PFSK-1 (cell line): ENCODE data around the gene SARM1.

ENCODE experiments used
- FOXP2 ChIP-seq: optimal IDR thresholded peaks from 2 replicates; pipeline ENCODE3; 2011; ENCODE audit warnings: borderline replicate concordance, control low read depth, inconsistent platforms; ENCODE audit not compliant: insufficient read depth; ENCODE audit errors: extremely low read length, extremely low read depth
- POLR2AphosphoS5 ChIP-seq: IDR thresholded peaks from 2 replicates; pipeline ENCODE4 v1.6.1; 2012; ENCODE audit warnings: low read depth, mild to moderate bottlenecking, control low read depth, low read length, moderate library complexity
- SIN3A ChIP-seq: IDR thresholded peaks from 2 replicates; pipeline ENCODE4 v1.6.1; 2012; ENCODE audit warnings: mild to moderate bottlenecking, low read length, moderate library complexity, borderline replicate concordance; ENCODE audit not compliant: insufficient read depth
- TAF1 ChIP-seq: IDR thresholded peaks from 2 replicates; pipeline ENCODE4 v1.6.1; 2012; ENCODE audit warnings: low read length, control low read depth, borderline replicate concordance; ENCODE audit not compliant: insufficient read depth
- TF ChIP-seq, protein P1 (sequence below), 2 experiments: IDR thresholded peaks; 2 replicates each; pipeline versions ENCODE4 v1.6.1 to v1.8.0; 2011 to 2012; ENCODE audit warnings: low read depth in 2 of 2, low read length in 2 of 2, control low read depth in 1 of 2, inconsistent platforms in 1 of 2, mild to moderate bottlenecking in 1 of 2, moderate library complexity in 1 of 2; ENCODE audit not compliant: insufficient read depth in 1 of 2

DNA sequence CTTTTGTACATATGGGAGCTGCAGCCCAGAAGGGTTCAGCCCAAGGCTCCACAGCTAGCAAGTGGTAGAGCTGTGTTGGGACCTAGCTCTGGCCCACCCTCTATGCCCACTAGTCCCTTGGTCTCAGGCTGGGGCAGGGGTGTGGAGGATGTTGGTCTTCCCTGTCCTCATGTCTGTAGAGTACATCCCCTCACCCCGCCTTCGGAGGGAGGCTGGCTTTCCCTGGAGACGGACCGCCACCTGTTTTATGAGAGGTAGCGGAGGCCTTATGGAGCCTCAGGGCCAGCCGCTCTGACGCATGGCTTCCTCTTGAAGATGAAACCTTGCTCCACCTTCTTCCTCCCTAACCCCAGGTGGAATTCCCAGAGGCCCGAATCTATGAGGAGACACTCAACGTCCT lies 27.5 kb upstream of the SARM1 start:
- TF ChIP-seq TAF1, result no peak
- TF ChIP-seq FOXP2, result no peak
- no peak for TF ChIP-seq POLR2AphosphoS5
- TF ChIP-seq, protein P1, sequence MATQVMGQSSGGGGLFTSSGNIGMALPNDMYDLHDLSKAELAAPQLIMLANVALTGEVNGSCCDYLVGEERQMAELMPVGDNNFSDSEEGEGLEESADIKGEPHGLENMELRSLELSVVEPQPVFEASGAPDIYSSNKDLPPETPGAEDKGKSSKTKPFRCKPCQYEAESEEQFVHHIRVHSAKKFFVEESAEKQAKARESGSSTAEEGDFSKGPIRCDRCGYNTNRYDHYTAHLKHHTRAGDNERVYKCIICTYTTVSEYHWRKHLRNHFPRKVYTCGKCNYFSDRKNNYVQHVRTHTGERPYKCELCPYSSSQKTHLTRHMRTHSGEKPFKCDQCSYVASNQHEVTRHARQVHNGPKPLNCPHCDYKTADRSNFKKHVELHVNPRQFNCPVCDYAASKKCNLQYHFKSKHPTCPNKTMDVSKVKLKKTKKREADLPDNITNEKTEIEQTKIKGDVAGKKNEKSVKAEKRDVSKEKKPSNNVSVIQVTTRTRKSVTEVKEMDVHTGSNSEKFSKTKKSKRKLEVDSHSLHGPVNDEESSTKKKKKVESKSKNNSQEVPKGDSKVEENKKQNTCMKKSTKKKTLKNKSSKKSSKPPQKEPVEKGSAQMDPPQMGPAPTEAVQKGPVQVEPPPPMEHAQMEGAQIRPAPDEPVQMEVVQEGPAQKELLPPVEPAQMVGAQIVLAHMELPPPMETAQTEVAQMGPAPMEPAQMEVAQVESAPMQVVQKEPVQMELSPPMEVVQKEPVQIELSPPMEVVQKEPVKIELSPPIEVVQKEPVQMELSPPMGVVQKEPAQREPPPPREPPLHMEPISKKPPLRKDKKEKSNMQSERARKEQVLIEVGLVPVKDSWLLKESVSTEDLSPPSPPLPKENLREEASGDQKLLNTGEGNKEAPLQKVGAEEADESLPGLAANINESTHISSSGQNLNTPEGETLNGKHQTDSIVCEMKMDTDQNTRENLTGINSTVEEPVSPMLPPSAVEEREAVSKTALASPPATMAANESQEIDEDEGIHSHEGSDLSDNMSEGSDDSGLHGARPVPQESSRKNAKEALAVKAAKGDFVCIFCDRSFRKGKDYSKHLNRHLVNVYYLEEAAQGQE (IDR thresholded peaks at IDR 0.05; ENCODE audit: insufficient read depth in 1 of 2, low read depth in 2 of 2, low read length in 2 of 2), result no peak
- no peak for TF ChIP-seq SIN3A
